Measurements from ENCODE around the gene BHLHE40.

Gene BHLHE40

GRCh38 chr3:4936982-4937614 lies 42.1 kb upstream of the BHLHE40 start:
- TF ChIP-seq EP300 (IDR thresholded peaks at IDR 0.05; ENCODE audit: borderline replicate concordance) (no peak), ZBTB7A (IDR thresholded peaks at IDR 0.05; ENCODE audit: low read depth) (no peak), TEAD4 (IDR thresholded peaks at IDR 0.05) (no peak), NFIC (IDR thresholded peaks at IDR 0.05) (no peak), USF1 (IDR thresholded peaks at IDR 0.05) (no peak), EGR1 (IDR thresholded peaks at IDR 0.05) (no peak), CEBPB (IDR thresholded peaks at IDR 0.05) (no peak), RAD21 (IDR thresholded peaks at IDR 0.05; ENCODE audit: low read depth) (no peak), MAX (IDR thresholded peaks at IDR 0.05) (no peak), YY1 (IDR thresholded peaks at IDR 0.05; ENCODE audit: low read depth) (no peak), REST (IDR thresholded peaks at IDR 0.05; ENCODE audit: low read depth) (no peak), TCF12 (IDR thresholded peaks at IDR 0.05; ENCODE audit: low read depth) (no peak), FOXM1 (IDR thresholded peaks at IDR 0.05; ENCODE audit: borderline replicate concordance, low read depth) (no peak), CREB1 (IDR thresholded peaks at IDR 0.05; ENCODE audit: low read depth) (no peak), TAF1 (IDR thresholded peaks at IDR 0.05; ENCODE audit: low read depth) (no peak)

- no peak for TF ChIP-seq RAD21 (IDR thresholded peaks at IDR 0.05; ENCODE audit: low read depth)
- no peak for TF ChIP-seq EGR1 (IDR thresholded peaks at IDR 0.05)
- no peak for TF ChIP-seq YY1 (IDR thresholded peaks at IDR 0.05; ENCODE audit: low read depth)
- TF ChIP-seq REST (IDR thresholded peaks at IDR 0.05; ENCODE audit: low read depth): no peak
- TF ChIP-seq ZBTB7A (IDR thresholded peaks at IDR 0.05; ENCODE audit: low read depth): no peak
- TF ChIP-seq TEAD4 (IDR thresholded peaks at IDR 0.05): no peak
- TF ChIP-seq FOXM1 (IDR thresholded peaks at IDR 0.05; ENCODE audit: borderline replicate concordance, low read depth): no peak
- TF ChIP-seq USF1 (IDR thresholded peaks at IDR 0.05): no peak
Observed at GRCh38 chr3:4938281-4938982, 40.8 kb upstream of the BHLHE40 start.

- no peak for TF ChIP-seq USF1 (IDR thresholded peaks at IDR 0.05)
- no peak for TF ChIP-seq EGR1 (IDR thresholded peaks at IDR 0.05)
- no peak for TF ChIP-seq TEAD4 (IDR thresholded peaks at IDR 0.05)
- TF ChIP-seq RAD21 (IDR thresholded peaks at IDR 0.05; ENCODE audit: low read depth): no peak
- no peak for TF ChIP-seq TAF1 (IDR thresholded peaks at IDR 0.05; ENCODE audit: low read depth)
- no peak for TF ChIP-seq ZBTB7A (IDR thresholded peaks at IDR 0.05; ENCODE audit: low read depth)
- TF ChIP-seq MAX (IDR thresholded peaks at IDR 0.05): no peak
- TF ChIP-seq CEBPB (IDR thresholded peaks at IDR 0.05): no peak
- no peak for TF ChIP-seq FOXM1 (IDR thresholded peaks at IDR 0.05; ENCODE audit: borderline replicate concordance, low read depth)
- TF ChIP-seq REST (IDR thresholded peaks at IDR 0.05; ENCODE audit: low read depth): no peak
- TF ChIP-seq NFIC (IDR thresholded peaks at IDR 0.05): no peak
- TF ChIP-seq TCF12 (IDR thresholded peaks at IDR 0.05; ENCODE audit: low read depth): no peak
- TF ChIP-seq EP300 (IDR thresholded peaks at IDR 0.05; ENCODE audit: borderline replicate concordance): no peak
- TF ChIP-seq YY1 (IDR thresholded peaks at IDR 0.05; ENCODE audit: low read depth): no peak
Observed at GRCh38 chr3:4939276-4939675, 40.0 kb upstream of the BHLHE40 start.

Measured in Ishikawa (cell line).